GM23338 (cell line): Measurements from ENCODE around the gene CNOT11.

Experiments used
- CTCF ChIP-seq, 2 experiments: fragments of 200-600 bp in 1 of 2; sonication (generic) in 1 of 2; conservative IDR thresholded peaks; 2 replicates each; pipeline versions ENCODE4 v1.5.1 to v1.6.1; 2016 to 2017; ENCODE audit warnings: antibody characterized with exemption in 2 of 2, low read depth in 2 of 2, mild to moderate bottlenecking in 2 of 2, moderate library complexity in 1 of 2
- EZH2 ChIP-seq: fragments of 200-600 bp; sonication (generic); IDR thresholded peaks from one replicate; pipeline ENCODE4 v1.8.0; 2017; ENCODE audit warnings: antibody characterized with exemption, mild to moderate bottlenecking, low read depth; ENCODE audit not compliant: unreplicated experiment
- EZH2phosphoT487 ChIP-seq: fragments of 200-600 bp; sonication (generic); IDR thresholded peaks from one replicate; pipeline ENCODE4 v1.8.1; 2018; ENCODE audit warnings: antibody characterized with exemption; ENCODE audit not compliant: unreplicated experiment
- JUNB ChIP-seq: IDR thresholded peaks from one replicate; pipeline ENCODE4 v1.6.1; 2016; ENCODE audit warnings: antibody characterized with exemption; ENCODE audit not compliant: unreplicated experiment
- POLR2AphosphoS5 ChIP-seq: IDR thresholded peaks from 2 replicates; pipeline ENCODE4 v1.6.1; 2016; ENCODE audit warnings: antibody characterized with exemption, low read depth
- REST ChIP-seq: IDR thresholded peaks from one replicate; pipeline ENCODE4 v1.6.1; 2018; ENCODE audit warnings: antibody characterized with exemption; ENCODE audit not compliant: unreplicated experiment
- ZNF114 ChIP-seq: fragments of 250-450 bp; sonication (Bioruptor Pico); IDR thresholded peaks from 2 replicates; pipeline ENCODE4 v1.5.0; 2020; ENCODE audit warnings: mild to moderate bottlenecking, moderate library complexity

GRCh38 chr2:101302016-101302415 lies 49.3 kb downstream of the CNOT11 start:
- TF ChIP-seq CTCF (conservative IDR thresholded peaks at IDR 0.05; ENCODE audit: low read depth in 2 of 2) (no peak), EZH2phosphoT487 (no peak), JUNB (no peak), POLR2AphosphoS5 (no peak), ZNF114 (no peak), REST (no peak), EZH2 (no peak)
